MCF 10A (cell line): ENCODE data around the gene ISCU. TPM values are rescaled to one million over a fixed set of nuclear protein-coding genes. Genes with fewer than 3 reads are reported as not detected.

Source experiments
- total RNA-seq: library from RNA; stranded (reverse); gene quantifications from 2 replicates; pipeline ENCODE4 v1.2.3, GENCODE V29; 2022

The ISCU gene
- total RNA-seq, 1 experiment from 2014 or later: 115 TPM

Other genes starting within 250 kb of the ISCU start
- gene CMKLR1, start 223.3 kb upstream of the ISCU start, total RNA-seq: 0.12 and 0.25 TPM in 2 replicates
- 14.3 and 15.2 TPM in 2 replicates for gene FICD, start 47.3 kb upstream of the ISCU start, total RNA-seq
- gene SART3, start 1.4 kb upstream of the ISCU start, total RNA-seq: 73.4 and 85.4 TPM in 2 replicates
- not detected in 2 replicates for gene TMEM119, start 35.5 kb downstream of the ISCU start, total RNA-seq
- 0.86 and 1.2 TPM in 2 replicates for gene SELPLG, start 71.3 kb downstream of the ISCU start, total RNA-seq
- 130 and 141 TPM in 2 replicates for gene CORO1C, start 168.9 kb downstream of the ISCU start, total RNA-seq